Left renal cortex interstitium (tissue), 4 donors: Measurements from ENCODE around the gene MST1R. TPM values are rescaled to one million over a fixed set of nuclear protein-coding genes. Genes with fewer than 3 reads are reported as not detected.
"Not testable (repeated sequence)": the region's sequence is repeated elsewhere in the genome, so short reads cannot be mapped to it uniquely, and the experiment has no call there.

Source experiments
- DNase-seq, 4 donors: peaks; one replicate each; pipeline ENCODE4 v3.0.0-alpha.2; 2013; ENCODE audit warnings: low read depth in 4 of 4, low spot score in 2 of 4, missing footprints in 1 of 4
- polyA plus RNA-seq, 4 donors: library from polyadenylated mRNA; unstranded; fragments of 120-200 nt; gene quantifications; one replicate each; pipeline ENCODE4 v1.2.1, GENCODE V29; 2013; ENCODE audit not compliant: insufficient read length in 4 of 4

Gene MST1R
- polyA plus RNA-seq, 4 donors: 1.4 to 2.4 (median 2.2) TPM

- no peak for DNase-seq
These were observed 9.2 kb upstream of the MST1R start for GRCh38 chr3:49912881-49913281.

GRCh38 chr3:49911611-49912010 is 7.9 kb upstream of the MST1R start:
- no peak for DNase-seq

GRCh38 chr3:49911124-49911420 is 7.4 kb upstream of the MST1R start:
- DNase-seq: no peak

GRCh38 chr3:49910409-49911123 is 6.9 kb upstream of the MST1R start:
- DNase-seq: no peak

GRCh38 chr3:49908373-49909199 is 4.9 kb upstream of the MST1R start:
- no peak for DNase-seq

GRCh38 chr3:49906073-49906743 is 2.5 kb upstream of the MST1R start:
- no peak for DNase-seq

- not testable (repeated sequence) for DNase-seq
These were observed 775 bp upstream of the MST1R start for GRCh38 chr3:49904448-49904847.

GRCh38 chr3:49902511-49903345 is 945 bp downstream of the MST1R start:
- no peak for DNase-seq

- DNase-seq: no peak
These were observed 2.0 kb downstream of the MST1R start for GRCh38 chr3:49901366-49902339.

- DNase-seq: no peak
These were observed 3.1 kb downstream of the MST1R start for GRCh38 chr3:49900491-49901153.

GRCh38 chr3:49899815-49900214 is 3.9 kb downstream of the MST1R start:
- DNase-seq: no peak

GRCh38 chr3:49898991-49899390 is 4.7 kb downstream of the MST1R start:
- no peak for DNase-seq

- no peak for DNase-seq
These were observed 7.3 kb downstream of the MST1R start for GRCh38 chr3:49896345-49896744.

GRCh38 chr3:49895791-49896190 is 7.9 kb downstream of the MST1R start:
- DNase-seq: no peak

GRCh38 chr3:49889296-49889695 is 14.4 kb downstream of the MST1R start:
- no peak for DNase-seq

GRCh38 chr3:49886922-49887265 is 16.8 kb downstream of the MST1R start:
- DNase-seq: no peak

- no peak for DNase-seq
These were observed 19.7 kb downstream of the MST1R start for GRCh38 chr3:49883998-49884397.

- no peak for DNase-seq
These were observed 21.5 kb downstream of the MST1R start for GRCh38 chr3:49882166-49882565.
